Upper lobe of left lung (tissue), 6 donors: ENCODE results near the gene AGAP9. TPM values are rescaled to one million over a fixed set of nuclear protein-coding genes. Genes with fewer than 3 reads are reported as not detected.
A peak's percentile ranks its signal among the peaks of the same experiment; 100 is the strongest.
"Not testable (repeated sequence)": the region's sequence is repeated elsewhere in the genome, so short reads cannot be mapped to it uniquely, and the experiment has no call there.

Experiments used
- ATAC-seq, 2 donors: fragments of 200-7000 bp; cut with Tn5 transposase; one replicate each; pipeline ENCODE4 v1.9.1; 2022; ENCODE audit warnings: mild to moderate bottlenecking in 2 of 2, moderate library complexity in 2 of 2; ENCODE audit not compliant: low FRiP score in 2 of 2
- DNase-seq, 2 donors: peaks; one replicate each; pipeline ENCODE4 v3.0.0-alpha.2; 2019 to 2020
- H3K27ac ChIP-seq, 4 donors: fragments of 200-600 bp; sonication (generic); one replicate each; pipeline ENCODE4 v1.5.1; 2016 to 2019
- H3K27me3 ChIP-seq, 4 donors: fragments of 200-600 bp; sonication (generic); one replicate each; pipeline ENCODE4 v1.5.1; 2017 to 2019
- H3K36me3 ChIP-seq, 4 donors: fragments of 200-600 bp; sonication (generic); one replicate each; pipeline ENCODE4 v1.5.1; 2016 to 2019
- H3K4me1 ChIP-seq, 4 donors: fragments of 200-600 bp; sonication (generic); one replicate each; pipeline ENCODE4 v1.5.1; 2018 to 2019
- H3K4me3 ChIP-seq, 4 donors: fragments of 200-600 bp; sonication (generic); one replicate each; pipeline ENCODE4 v1.5.1; 2017 to 2019; ENCODE audit warnings: mild to moderate bottlenecking in 2 of 4, moderate library complexity in 1 of 4
- H3K9me3 ChIP-seq, 4 donors: fragments of 200-600 bp; sonication (generic); one replicate each; pipeline ENCODE4 v1.5.1; 2018 to 2019
- WGBS, 2 donors: methylation state at CpG; one replicate each; pipeline ENCODE4 v1.1.5; 2017 to 2018; 5-methylcytosine and 5-hydroxymethylcytosine counted together
- total RNA-seq, 6 donors: library from RNA; depleted of rRNA in 4 of 6; stranded (reverse); fragments of >200 nt in 4 of 6; gene quantifications; one replicate each; pipeline versions ENCODE4 v1.1.0 to v1.2.1, GENCODE V29; 2016 to 2021
- donor health status: DM: no; HTN: no; CAD: no; lungs with moderate emphysema.
- donor health status: DM: no; HTN: yes; CAD: no; lungs with severe emphysema.

AGAP9 gene
- total RNA-seq, 6 donors from 2014 or later = 3.6 to 40.9 (median 8.5) TPM

- not testable (repeated sequence) for DNase-seq, H3K9me3 ChIP-seq, H3K4me3 ChIP-seq, H3K27ac ChIP-seq, H3K27me3 ChIP-seq, H3K36me3 ChIP-seq, H3K4me1 ChIP-seq
- peak; percentile 1 to 3 for ATAC-seq
- WGBS, 2 donors = no CpG with 5 or more reads among the region's 6 CpGs
Measured at GRCh38 chr10:47481768-47482181, 41.7 kb downstream of the AGAP9 start.

GRCh38 chr10:47481182-47481766 lies 42.2 kb downstream of the AGAP9 start:
- peak in 1 of 2 donors; percentile 72 for DNase-seq

DNA sequence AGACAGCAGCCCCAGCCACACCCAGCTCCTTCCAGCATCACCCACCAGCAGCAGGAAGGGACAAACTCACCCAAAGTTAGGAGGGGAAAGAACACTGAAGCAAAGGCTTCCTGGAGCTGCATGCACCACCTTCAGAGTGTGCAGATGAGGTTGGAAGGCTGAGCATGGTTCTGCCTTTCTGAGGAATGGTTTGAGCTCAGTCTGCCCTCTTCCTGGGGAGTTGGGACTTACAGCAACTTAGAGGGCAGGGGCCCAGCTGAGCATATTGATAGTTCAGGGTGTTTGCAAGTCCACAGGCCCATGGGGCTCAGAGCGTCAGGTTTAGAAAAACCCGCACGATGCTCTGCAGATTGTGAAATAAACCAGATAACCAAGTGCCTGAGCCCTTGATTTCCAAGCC lies 43.3 kb downstream of the AGAP9 start:
- H3K27ac ChIP-seq, ATAC-seq, DNase-seq, H3K9me3 ChIP-seq, H3K4me1 ChIP-seq, H3K36me3 ChIP-seq, H3K4me3 ChIP-seq, H3K27me3 ChIP-seq: not testable (repeated sequence)
- no CpG with 5 or more reads among the region's 3 CpGs for WGBS, 2 donors

More at GRCh38 chr10:47481182-47481766, 42.2 kb downstream of the AGAP9 start:
- H3K27ac ChIP-seq, H3K4me1 ChIP-seq, H3K4me3 ChIP-seq, H3K27me3 ChIP-seq, H3K36me3 ChIP-seq, H3K9me3 ChIP-seq: not testable (repeated sequence)
- no CpG with 5 or more reads among the region's 10 CpGs for WGBS, 2 donors
- ATAC-seq = peak; percentile 54 to 63

- not testable (repeated sequence) for H3K36me3 ChIP-seq, H3K9me3 ChIP-seq, H3K4me1 ChIP-seq, DNase-seq, H3K27ac ChIP-seq, H3K4me3 ChIP-seq, ATAC-seq, H3K27me3 ChIP-seq
- 50 to 66% methylated on average over 2 to 3 of the region's 5 CpGs for WGBS, 2 donors
Measured at GRCh38 chr10:47478114-47478513, 45.3 kb downstream of the AGAP9 start.

GRCh38 chr10:47477078-47477477 lies 46.4 kb downstream of the AGAP9 start:
- not testable (repeated sequence) for H3K4me3 ChIP-seq, H3K27me3 ChIP-seq, ATAC-seq, H3K27ac ChIP-seq, H3K36me3 ChIP-seq, H3K9me3 ChIP-seq, H3K4me1 ChIP-seq
- WGBS, 2 donors = 88% methylated on average over 4 of the region's 11 CpGs; no CpG with 5 or more reads in 1 of the 2 donors
- peak in 1 of 2 donors; percentile 45 for DNase-seq

GRCh38 chr10:47475101-47475500 lies 48.3 kb downstream of the AGAP9 start:
- H3K27me3 ChIP-seq, H3K36me3 ChIP-seq, H3K27ac ChIP-seq, H3K9me3 ChIP-seq, DNase-seq, H3K4me3 ChIP-seq, H3K4me1 ChIP-seq: not testable (repeated sequence)
- no CpG with 5 or more reads among the region's 5 CpGs for WGBS, 2 donors
- ATAC-seq = peak in 1 of 2 donors; percentile 23

DNA sequence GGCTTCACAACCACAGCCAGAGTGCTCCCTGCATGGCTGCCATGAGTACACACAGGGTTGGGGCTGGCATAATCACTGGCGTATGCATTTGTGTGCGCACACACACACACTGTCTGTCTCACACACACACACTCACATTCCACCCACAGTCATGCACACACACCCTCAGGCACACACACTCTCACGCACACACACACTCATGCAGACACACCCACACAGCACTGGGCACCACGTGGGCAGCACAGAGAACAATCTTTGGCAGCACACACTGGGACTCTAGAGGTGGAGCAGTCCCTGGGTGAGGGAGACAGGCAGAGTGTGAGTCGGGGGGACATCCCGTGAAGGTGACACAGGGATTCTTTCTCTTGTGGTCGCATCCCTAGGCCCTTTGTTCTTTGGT lies 49.9 kb downstream of the AGAP9 start:
- WGBS, 2 donors = no CpG with 5 or more reads among the region's 7 CpGs
- H3K36me3 ChIP-seq, H3K9me3 ChIP-seq, ATAC-seq, DNase-seq, H3K27ac ChIP-seq, H3K4me3 ChIP-seq, H3K27me3 ChIP-seq, H3K4me1 ChIP-seq: not testable (repeated sequence)

- H3K27ac ChIP-seq, H3K36me3 ChIP-seq, H3K4me1 ChIP-seq, H3K4me3 ChIP-seq, H3K27me3 ChIP-seq, H3K9me3 ChIP-seq, DNase-seq: not testable (repeated sequence)
- no CpG with 5 or more reads among the region's 3 CpGs for WGBS, 2 donors
- ATAC-seq = peak; percentile 1 to 6
Measured at GRCh38 chr10:47472647-47473046, 50.8 kb downstream of the AGAP9 start.

DNA sequence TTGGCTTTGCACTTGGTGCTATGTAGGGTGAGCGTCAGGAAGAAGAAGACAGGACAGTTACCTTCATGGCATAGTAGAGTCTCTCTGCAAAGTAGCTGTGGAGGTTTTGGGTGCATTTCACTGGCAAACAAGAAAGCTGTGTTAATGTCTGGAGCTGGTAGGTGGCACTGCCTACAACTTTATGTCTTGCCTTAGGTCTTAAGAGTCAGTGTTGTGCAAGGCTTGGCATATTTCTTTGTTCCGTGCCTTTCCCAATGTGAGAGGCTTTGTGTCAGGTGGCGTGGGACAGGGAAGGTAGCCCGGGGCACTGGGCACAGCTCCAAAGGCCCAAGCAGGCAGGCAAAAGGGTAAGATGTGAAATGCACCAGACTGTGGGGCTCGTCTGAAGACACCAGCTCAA lies 51.4 kb downstream of the AGAP9 start:
- not testable (repeated sequence) for ATAC-seq, H3K27me3 ChIP-seq, H3K9me3 ChIP-seq, H3K36me3 ChIP-seq, H3K4me1 ChIP-seq, DNase-seq, H3K27ac ChIP-seq, H3K4me3 ChIP-seq
- WGBS, 2 donors = no CpG with 5 or more reads among the region's 5 CpGs

DNA sequence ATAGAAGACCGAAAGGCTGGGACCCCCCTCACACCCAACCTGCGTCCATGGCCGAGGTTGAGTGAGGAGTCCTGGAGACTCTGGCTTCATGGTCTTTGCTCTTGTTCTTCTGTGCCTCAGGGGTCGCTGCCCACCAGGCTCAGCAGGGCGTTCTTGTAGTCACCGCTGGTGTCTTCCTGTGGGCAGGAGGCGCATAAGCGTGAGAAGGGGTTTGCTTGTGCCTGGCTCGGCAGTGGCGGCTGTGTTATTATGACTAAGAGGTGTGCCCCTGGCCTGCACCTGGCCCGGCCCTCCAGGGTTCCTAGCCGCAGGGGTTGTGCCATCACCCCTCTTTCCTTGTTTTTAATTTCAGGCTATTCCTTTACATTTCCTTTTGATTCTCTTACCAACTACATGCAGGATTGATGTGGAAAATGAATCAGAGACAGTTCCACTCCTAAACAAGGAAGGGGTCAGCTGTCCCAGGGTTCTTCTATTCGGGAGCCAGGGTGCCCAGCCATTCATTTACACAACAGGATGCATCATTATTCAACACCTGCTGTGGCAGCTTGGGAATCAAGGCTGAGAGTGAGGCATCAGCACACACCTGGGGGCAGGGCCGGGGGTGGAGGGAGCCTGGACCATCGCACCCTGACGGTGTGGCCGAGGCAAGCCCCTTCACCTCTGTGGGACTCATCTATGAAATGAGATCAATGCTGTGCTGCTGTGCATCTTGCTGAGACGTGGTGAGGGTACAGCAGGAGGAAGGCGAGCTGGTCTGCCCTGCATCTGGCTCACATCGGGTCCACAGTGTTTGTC lies 54.5 kb downstream of the AGAP9 start:
- ATAC-seq = peak in 1 of 2 donors; percentile 12
- H3K27me3 ChIP-seq, H3K27ac ChIP-seq, H3K9me3 ChIP-seq, DNase-seq, H3K4me1 ChIP-seq, H3K36me3 ChIP-seq, H3K4me3 ChIP-seq: not testable (repeated sequence)
- WGBS, 2 donors = 86 to 88% methylated on average over 6 to 9 of the region's 20 CpGs

DNA sequence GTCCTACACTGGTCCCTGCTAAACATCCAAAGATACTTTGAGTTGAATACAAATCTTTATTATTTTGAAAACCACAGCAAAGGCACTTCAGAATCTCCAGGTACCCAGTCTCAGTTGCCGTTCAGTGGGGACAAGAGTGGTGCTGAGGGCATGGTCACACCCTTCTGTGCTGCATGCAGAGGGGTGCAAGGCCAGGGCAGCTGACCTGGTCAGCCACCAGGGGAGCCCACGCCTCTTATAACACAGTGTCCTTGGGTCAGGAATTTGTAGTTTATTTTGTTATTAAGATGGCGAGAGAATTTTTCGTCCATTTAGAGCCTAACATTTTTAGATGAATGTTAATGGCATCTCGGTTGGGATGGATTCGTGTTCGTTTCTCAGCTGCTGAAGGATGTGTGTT lies 55.5 kb downstream of the AGAP9 start:
- 92 to 96% methylated on average over 3 to 5 of the region's 7 CpGs for WGBS, 2 donors
- not testable (repeated sequence) for H3K9me3 ChIP-seq, H3K27ac ChIP-seq, ATAC-seq, H3K4me3 ChIP-seq, DNase-seq, H3K4me1 ChIP-seq, H3K36me3 ChIP-seq, H3K27me3 ChIP-seq

GRCh38 chr10:47467458-47467857 lies 56.0 kb downstream of the AGAP9 start:
- not testable (repeated sequence) for DNase-seq, H3K9me3 ChIP-seq, H3K27me3 ChIP-seq, H3K36me3 ChIP-seq, H3K4me1 ChIP-seq, ATAC-seq, H3K4me3 ChIP-seq, H3K27ac ChIP-seq
- WGBS, 2 donors = 87 to 98% methylated on average over 4 of the region's 5 CpGs

DNA sequence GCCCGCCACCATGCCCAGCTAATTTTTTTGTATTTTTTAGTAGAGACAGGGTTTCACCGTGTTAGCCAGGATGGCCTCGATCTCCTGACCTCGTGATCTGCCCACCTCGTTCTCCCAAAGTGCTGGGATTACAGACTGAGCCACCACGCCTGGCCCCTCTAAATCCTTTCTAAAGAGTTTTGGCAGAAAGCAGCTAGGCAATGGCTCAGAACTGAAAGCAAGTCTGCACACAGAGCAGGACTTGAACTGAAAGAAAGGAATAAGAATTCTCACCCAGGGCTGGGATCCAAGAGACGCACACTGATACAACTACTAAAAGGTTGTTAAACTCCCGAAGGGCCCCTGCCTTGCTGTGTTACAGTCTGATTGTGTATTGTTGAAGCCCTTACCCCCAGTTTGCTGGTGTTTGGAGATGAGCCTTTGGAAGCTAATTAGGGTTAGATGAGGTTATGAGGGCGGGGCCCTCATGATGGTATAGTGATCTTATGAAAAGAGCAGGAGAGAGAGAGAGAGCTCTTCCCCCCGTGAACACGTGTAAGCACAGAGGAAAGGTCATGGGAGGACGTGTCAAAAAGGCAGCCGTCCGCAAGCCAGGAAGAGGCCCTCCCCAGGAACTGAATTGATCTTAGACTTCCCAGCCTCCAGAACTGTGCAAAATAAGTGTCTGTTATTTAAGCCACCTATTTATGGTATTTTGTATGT lies 58.1 kb downstream of the AGAP9 start:
- not testable (repeated sequence) for ATAC-seq, H3K9me3 ChIP-seq, H3K4me1 ChIP-seq, H3K4me3 ChIP-seq, H3K27me3 ChIP-seq, DNase-seq, H3K27ac ChIP-seq, H3K36me3 ChIP-seq
- 70 to 81% methylated on average over 13 to 14 of the region's 14 CpGs for WGBS, 2 donors
